ENCODE measurements around the gene ARHGAP4.

DNA sequence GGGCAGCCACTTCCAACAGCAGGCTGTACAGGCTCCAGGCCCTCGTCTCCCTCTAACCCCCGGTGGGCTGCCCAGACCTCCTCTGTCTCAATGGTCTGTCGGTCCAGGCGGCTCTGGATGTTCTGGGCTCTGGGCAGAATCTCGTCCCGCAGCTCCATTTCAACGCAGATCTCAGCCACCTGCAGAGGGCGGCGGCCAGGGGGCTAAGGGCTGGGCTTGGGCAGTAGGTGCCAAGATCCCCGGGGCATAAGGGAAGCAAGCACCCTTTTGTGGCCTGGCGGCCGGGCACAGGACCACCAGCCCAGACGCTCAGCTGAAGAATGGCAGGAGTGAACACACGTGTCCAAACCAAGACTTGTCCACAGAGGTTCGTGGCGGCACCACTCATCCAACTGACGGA, 12.4 kb downstream of the ARHGAP4 start:
- TF ChIP-seq, protein P1, sequence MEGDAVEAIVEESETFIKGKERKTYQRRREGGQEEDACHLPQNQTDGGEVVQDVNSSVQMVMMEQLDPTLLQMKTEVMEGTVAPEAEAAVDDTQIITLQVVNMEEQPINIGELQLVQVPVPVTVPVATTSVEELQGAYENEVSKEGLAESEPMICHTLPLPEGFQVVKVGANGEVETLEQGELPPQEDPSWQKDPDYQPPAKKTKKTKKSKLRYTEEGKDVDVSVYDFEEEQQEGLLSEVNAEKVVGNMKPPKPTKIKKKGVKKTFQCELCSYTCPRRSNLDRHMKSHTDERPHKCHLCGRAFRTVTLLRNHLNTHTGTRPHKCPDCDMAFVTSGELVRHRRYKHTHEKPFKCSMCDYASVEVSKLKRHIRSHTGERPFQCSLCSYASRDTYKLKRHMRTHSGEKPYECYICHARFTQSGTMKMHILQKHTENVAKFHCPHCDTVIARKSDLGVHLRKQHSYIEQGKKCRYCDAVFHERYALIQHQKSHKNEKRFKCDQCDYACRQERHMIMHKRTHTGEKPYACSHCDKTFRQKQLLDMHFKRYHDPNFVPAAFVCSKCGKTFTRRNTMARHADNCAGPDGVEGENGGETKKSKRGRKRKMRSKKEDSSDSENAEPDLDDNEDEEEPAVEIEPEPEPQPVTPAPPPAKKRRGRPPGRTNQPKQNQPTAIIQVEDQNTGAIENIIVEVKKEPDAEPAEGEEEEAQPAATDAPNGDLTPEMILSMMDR (IDR thresholded peaks at IDR 0.05 in 2 of 3, conservative IDR thresholded peaks at IDR 0.05 in 1 of 3; ENCODE audit: borderline replicate concordance in 1 of 3, insufficient read depth in 1 of 3, low read depth in 2 of 3, low read length in 2 of 3) = no peak
- TF ChIP-seq EZH2phosphoT487 (IDR thresholded peaks at IDR 0.05; ENCODE audit: borderline replicate concordance) (no peak), POLR2AphosphoS5 (IDR thresholded peaks at IDR 0.05; ENCODE audit: low read depth, low read length) (no peak), CEBPB (IDR thresholded peaks at IDR 0.05; ENCODE audit: low read depth) (no peak), SP1 (IDR thresholded peaks at IDR 0.05; ENCODE audit: low read depth) (no peak), EGR1 (IDR thresholded peaks at IDR 0.05; ENCODE audit: low read depth) (no peak), POLR2A (IDR thresholded peaks at IDR 0.05; ENCODE audit: borderline replicate concordance, extremely low read depth, insufficient read depth, insufficient read length) (no peak), ZNF274 (IDR thresholded peaks at IDR 0.05; ENCODE audit: low read depth, low read length) (no peak), FOSL1 (IDR thresholded peaks at IDR 0.05; ENCODE audit: low read depth) (no peak), YY1 (IDR thresholded peaks at IDR 0.05; ENCODE audit: extremely low read depth, insufficient replicate concordance, low read depth, low read length) (no peak), RAD21 (IDR thresholded peaks at IDR 0.05; ENCODE audit: low read depth) (no peak), SRF (IDR thresholded peaks at IDR 0.05; ENCODE audit: low read depth) (no peak)
- TF ChIP-seq, protein P2, sequence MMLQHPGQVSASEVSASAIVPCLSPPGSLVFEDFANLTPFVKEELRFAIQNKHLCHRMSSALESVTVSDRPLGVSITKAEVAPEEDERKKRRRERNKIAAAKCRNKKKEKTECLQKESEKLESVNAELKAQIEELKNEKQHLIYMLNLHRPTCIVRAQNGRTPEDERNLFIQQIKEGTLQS (IDR thresholded peaks at IDR 0.05) = no peak
